GM10248 (cell line): ENCODE results near the gene SYNE1.

ENCODE experiments used
- CTCF ChIA-PET: fragments of 300-600 bp; sonication (Branson Sonifier 250); formaldehyde crosslinking; extraction: SDS; loops from one replicate; lab custom pipeline; 2021; ENCODE audit warnings: antibody characterized with exemption; lab: Yijun Ruan, JAX
- POLR2A ChIA-PET: fragments of 350-650 bp; sonication (Branson Sonifier 250); formaldehyde crosslinking; extraction: SDS; loops from one replicate; lab custom pipeline; 2020; ENCODE audit warnings: antibody characterized with exemption; lab: Yijun Ruan, JAX
- DNase-seq: peaks from one replicate; pipeline ENCODE4 v3.0.0; 2012; ENCODE audit errors: extremely low spot score
- TF ChIP-seq, protein P1 (sequence below): IDR thresholded peaks from 2 replicates; pipeline ENCODE4 v1.5.1; 2012; ENCODE audit warnings: mild to moderate bottlenecking, low read depth; ENCODE audit errors: extremely low read depth, missing control alignments, control extremely low read depth

SYNE1 gene

DNA sequence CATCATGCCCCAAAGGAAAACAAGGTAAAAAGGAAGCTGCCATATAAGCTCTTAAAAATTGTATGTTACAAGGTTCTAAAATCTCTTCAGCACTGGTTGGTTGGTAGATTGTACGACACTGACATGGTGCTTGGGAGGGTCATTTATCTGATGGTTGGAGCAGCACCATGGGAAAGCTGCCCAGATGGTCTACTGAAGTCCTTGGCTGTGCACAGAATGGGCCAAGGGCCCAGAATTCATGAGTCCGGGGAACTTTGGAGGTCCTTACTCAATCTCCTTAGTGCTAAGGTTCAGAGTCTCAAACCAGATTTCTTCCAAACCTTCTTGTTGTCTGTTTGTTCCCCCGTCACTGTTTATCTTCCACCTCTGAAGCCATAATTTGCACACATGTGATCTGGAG lies 515.3 kb downstream of the SYNE1 start:
- ChIA-PET POLR2A (no interaction called here), CTCF (interaction anchor here (1.3 to 2.3 kb wide), 2 partner anchors 23 to 356 kb away, joined by 3 to 7 read pairs; no protein-coding TSS in a partner anchor)
- DNase-seq, result no peak
- TF ChIP-seq, protein P1, sequence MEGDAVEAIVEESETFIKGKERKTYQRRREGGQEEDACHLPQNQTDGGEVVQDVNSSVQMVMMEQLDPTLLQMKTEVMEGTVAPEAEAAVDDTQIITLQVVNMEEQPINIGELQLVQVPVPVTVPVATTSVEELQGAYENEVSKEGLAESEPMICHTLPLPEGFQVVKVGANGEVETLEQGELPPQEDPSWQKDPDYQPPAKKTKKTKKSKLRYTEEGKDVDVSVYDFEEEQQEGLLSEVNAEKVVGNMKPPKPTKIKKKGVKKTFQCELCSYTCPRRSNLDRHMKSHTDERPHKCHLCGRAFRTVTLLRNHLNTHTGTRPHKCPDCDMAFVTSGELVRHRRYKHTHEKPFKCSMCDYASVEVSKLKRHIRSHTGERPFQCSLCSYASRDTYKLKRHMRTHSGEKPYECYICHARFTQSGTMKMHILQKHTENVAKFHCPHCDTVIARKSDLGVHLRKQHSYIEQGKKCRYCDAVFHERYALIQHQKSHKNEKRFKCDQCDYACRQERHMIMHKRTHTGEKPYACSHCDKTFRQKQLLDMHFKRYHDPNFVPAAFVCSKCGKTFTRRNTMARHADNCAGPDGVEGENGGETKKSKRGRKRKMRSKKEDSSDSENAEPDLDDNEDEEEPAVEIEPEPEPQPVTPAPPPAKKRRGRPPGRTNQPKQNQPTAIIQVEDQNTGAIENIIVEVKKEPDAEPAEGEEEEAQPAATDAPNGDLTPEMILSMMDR, result no peak

DNA sequence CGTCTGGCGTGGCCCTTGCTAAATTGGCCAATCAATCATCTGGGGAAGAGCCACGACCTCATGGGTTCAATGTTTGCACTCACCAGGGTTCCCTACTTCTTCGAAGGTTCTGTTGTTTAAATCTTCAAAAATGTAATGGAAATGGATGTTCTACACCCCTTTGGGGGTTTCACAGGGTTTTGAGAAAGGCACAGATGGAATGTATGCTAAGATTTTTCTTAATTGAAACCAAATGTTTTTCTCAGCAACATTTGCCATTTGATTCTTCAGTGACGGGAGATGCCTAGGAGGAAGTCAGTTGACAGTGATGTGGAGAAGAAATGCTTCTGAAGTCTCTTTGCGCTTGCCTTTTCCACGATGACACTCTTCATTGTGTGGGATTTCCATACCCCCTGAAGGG lies 517.3 kb downstream of the SYNE1 start:
- TF ChIP-seq, protein P1, result no peak
- ChIA-PET POLR2A (no interaction called here), CTCF (no interaction called here)
- no peak for DNase-seq

DNA sequence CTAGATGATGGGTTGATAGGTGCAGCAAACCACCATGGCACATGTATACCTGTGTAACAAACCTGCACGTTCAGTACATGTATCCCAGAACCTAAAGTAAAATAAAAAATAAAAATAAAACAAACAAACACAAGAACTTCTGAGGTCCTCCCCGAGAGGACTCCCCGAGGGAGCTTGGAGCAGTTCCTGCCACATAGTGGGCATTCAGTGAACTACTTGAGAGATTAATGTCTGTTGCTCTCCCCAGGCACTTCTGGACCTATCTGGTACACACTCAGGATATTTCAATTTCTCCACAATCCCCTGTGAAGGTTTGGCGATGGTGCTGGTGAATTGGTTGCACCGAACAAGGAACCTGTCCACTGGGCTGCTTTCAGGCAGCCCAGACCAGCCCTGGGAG lies 518.5 kb downstream of the SYNE1 start:
- DNase-seq, result no peak
- POLR2A ChIA-PET, result no interaction called here
- CTCF ChIA-PET, result no interaction called here
- TF ChIP-seq, protein P1, result no peak

DNA sequence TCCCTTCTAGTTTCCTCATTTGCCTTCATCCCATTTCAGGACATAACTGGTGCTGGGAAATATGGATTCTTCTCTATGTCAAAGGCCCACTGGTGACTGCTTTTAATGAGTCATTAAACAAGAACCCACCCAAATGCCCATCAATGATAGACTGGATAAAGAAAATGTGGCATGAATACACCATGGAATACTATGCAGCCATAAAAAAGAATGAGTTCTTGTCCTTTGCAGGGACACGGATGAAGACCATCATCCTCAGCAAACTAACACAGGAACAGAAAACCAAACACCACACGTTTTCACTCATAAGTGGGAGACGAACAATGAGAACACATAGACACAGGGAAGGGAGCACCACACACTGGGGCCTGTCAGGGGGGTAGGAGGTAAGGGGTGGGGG lies 518.9 kb downstream of the SYNE1 start:
- TF ChIP-seq, protein P1, result no peak
- DNase-seq, result no peak
- CTCF ChIA-PET, result interaction anchor here (0.9 to 2.0 kb wide), 2 partner anchors 8 to 19 kb away, joined by 4 to 8 read pairs; no protein-coding TSS in a partner anchor
- POLR2A ChIA-PET, result no interaction called here

DNA sequence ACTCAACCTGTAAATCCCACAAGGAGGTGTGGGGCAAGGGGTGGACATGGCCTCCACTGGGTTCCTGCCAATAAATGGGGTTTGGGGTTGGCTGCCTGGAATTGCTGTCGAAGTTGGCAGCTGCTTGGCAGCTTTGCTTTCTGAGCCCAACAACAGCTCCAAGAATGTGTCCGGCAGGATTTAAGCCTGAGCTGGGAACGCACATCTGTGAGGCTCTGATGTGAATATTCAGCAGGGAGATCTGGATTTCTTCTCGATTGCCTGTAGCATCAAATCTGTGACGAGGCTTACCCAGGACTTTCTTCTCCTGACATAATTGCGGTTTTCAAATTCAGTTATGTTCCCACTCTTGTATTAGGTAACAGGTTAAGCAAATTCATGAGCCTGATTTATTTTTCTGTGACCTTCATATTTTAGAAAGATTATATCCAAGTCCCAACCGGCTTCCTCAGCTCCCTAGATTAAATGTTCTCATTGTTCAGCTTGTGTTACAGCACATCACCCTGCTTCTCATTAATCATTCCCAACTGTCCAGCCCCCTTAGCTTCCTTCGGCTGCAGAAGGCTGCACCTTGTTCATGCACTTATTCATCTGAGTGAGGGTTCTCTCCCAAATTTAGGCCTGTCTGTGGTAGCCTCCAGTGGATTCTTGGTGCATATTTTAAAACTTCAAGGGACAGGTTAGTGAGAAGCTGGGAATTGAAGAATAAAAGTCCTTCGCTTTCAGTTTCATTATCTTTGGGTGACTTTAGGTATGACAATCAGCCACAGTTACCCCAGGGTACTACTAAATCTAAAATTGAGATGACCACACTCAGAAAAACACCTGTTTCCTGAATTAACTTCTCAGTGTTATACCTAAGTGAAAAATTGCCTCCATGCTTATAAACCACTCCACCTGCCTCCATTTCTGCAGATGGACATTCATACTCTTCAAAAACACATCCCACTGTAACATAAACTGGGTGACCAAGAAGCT lies 519.7 kb downstream of the SYNE1 start:
- CTCF ChIA-PET, result interaction anchor here (0.9 to 2.0 kb wide), 2 partner anchors 8 to 18 kb away, joined by 4 to 8 read pairs; no protein-coding TSS in a partner anchor
- POLR2A ChIA-PET, result no interaction called here
- TF ChIP-seq, protein P1, result no peak
- no peak for DNase-seq

DNA sequence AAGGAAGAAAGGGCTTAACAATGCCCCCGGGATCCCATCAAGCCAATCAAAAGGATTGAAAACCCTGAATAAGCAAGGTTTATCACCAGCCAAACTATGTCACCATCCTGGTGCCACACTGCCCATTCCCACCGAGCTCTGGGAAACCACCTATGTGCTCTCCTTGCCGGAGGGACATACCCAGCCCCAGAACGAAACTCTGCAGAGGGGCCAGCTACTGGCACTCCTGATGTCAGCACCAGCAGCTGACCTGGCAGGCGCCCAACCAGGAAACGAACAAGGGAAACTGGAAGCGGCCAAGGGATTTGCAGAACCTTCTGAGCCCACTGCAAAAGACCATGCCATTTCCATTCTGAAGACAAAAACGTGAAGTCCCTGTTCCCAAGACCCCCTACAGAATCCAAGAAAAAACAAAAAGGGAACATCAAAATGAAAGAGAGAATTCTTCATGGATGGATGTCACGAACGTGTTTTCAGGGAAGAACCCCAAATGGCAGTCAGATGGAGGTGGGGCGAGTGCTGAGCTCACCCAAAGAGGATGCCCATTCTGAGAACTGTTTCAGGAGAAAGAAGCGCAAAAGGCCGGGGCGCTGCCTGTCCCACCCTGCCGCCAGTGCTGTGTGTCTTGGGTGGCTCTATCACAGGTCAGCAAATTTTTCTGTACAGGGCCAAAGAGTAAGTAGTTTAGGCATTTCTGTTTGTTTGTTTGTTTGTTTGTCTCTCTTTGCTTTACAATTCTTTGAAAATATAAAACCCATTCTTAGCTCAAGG lies 524.5 kb downstream of the SYNE1 start:
- no peak for DNase-seq
- ChIA-PET CTCF (interaction anchor here (1.4 to 2.0 kb wide), 2 partner anchors 12 to 31 kb away, joined by 3 to 4 read pairs; no protein-coding TSS in a partner anchor), POLR2A (no interaction called here)
- TF ChIP-seq, protein P1, result no peak
